SKM-1 (cell line): ENCODE results near the gene FAM24B.
"Not testable (repeated sequence)": the region's sequence is repeated elsewhere in the genome, so short reads cannot be mapped to it uniquely, and the experiment has no call there.

ENCODE experiments used
- DNase-seq: peaks from one replicate; lab custom pipeline; 2025; ENCODE audit not compliant: unreplicated experiment; lab: John Stamatoyannopoulos, UW

FAM24B gene, protein sequence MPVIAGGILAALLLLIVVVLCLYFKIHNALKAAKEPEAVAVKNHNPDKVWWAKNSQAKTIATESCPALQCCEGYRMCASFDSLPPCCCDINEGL

DNA sequence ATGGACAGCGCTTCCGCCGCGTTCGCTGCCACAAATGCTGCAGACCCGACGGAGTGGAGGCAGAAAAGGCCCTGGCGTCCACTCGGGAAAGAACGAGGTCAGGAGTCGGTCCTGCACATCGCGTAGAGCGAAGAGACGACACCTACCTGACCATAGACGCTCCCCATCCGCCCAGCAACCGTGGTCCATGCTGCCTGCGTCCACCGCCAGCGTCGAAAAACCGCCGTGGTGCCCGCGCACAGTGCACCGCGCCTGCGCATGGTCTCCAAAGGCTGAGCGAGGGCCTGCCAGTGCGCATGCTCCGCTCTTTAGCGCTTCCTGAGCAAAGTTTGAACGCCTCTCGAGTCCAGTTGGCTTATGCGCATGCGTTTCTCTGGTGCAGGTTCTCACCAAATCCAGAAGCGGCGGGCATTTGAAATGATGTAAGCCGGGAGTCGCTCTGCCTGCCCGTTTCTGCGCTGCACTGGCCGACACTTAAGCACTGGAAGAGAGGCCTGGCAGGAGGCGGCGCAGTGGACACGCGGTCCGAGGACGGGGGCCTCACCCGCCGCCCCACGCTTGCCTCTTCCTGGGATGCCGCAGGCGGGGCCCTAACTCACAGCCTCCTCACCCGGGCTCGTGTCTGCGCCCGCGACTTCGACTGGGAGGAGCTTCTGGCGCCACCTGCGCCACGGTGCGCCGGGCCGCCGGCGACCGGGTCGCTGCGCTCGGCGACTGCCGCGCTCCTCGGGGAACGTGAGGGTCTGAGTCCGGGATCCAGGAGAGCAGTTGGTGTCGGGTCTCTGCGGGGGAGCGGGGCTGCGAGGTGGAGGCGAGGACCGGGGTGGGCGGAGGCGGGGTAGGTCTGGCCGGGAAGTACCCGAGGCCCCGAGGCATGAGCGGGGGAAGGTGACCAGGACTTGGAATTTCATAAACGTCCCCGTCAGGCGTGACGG lies at the start of gene FAM24B:
TSS of gene FAM24B (minus strand) at position 243 of the 935 bp plus-strand sequence. CDS start 29,066 bp downstream, outside the sequence.
- peak; percentile 91 for DNase-seq

DNA sequence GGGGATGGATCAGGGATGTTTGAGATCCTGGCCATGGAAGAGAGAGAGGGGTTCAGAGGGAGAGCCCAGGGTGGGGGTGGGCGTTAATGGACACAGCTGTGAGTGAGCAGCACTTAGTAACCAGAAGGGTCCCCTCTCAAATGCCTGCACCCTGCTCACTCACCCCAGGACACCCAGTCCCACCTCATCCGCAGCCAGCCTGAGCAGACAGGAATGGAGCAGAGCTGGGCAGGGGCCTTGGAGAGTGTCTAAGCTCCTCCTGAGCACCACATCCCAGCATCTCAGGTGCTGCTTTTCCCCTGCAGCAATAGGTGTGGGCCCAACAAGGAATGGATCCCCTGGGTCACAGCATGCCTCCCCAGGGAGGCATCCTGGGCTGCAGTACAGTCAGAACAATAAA lies 36.3 kb upstream of the FAM24B start:
- DNase-seq: no peak

DNA sequence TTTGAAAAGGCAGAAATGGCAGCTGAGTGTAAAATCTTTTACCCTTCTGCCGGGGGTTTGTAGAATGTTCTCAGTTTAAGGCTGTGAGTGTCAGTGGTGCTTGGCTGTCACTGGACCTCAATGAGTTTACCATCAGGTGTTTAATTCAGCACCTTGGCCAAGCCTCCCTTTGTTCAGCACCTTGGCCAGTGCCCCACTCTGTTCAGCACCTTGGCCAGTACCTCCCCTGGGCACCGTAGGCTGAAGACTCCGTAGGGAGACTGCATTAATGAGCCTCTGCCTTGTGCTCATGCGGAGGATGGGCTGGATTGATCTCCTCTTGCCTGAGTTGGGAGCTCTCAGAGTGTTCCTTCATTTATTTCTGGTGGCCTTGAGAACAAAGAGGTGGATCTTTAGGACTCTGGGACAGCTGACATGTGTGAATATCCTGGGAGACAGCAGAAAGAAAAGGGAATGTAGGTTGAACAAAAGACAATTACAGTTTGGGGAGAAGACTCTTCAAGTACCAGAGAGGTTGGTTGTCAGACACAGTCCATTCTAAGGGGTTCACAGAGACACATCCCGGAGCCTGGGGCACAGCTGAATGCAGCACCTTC lies 32.6 kb upstream of the FAM24B start:
- DNase-seq: no peak

DNA sequence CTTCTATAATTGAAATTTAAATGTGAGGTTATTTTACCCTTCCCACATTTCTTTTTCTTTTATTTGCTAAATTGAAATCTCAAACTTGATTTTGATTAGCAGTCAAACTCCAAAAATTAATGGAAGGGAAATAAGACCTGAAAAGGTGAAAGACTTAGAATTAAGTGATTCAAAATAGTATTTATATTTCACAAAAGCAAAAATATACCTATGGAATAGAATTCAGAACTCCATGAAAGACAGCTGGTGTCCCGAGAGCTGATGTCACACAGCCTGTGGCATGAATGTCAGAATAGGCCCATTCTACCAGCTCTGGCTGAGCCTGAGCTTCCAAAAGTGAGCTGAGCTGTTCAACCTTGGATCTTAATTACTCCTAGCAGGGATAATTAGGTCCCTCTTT lies 30.9 kb upstream of the FAM24B start, which contains the start of gene FAM24A:
TSS of gene FAM24A (plus strand) at position 301 of the 400 bp plus-strand sequence. CDS start 1,025 bp downstream, outside the sequence.
- DNase-seq: no peak

DNA sequence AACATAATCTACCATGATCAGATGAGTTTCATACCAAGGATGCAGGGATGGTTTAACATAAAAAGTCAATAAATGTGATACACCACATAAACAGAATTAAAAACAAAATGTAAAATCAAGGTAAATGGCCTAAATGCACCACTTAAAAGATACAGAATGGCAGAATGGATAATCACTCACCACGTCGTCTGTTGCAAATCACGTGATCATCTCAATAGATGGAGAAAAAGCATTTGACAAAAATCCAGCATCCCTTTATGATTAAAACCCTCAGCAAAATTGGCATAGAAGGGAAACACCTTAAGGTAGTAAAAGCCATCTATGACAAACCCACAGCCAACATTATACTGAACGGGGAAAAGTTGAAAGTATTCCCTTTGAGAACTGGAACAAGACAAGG lies 24.5 kb upstream of the FAM24B start:
- DNase-seq: not testable (repeated sequence)

DNA sequence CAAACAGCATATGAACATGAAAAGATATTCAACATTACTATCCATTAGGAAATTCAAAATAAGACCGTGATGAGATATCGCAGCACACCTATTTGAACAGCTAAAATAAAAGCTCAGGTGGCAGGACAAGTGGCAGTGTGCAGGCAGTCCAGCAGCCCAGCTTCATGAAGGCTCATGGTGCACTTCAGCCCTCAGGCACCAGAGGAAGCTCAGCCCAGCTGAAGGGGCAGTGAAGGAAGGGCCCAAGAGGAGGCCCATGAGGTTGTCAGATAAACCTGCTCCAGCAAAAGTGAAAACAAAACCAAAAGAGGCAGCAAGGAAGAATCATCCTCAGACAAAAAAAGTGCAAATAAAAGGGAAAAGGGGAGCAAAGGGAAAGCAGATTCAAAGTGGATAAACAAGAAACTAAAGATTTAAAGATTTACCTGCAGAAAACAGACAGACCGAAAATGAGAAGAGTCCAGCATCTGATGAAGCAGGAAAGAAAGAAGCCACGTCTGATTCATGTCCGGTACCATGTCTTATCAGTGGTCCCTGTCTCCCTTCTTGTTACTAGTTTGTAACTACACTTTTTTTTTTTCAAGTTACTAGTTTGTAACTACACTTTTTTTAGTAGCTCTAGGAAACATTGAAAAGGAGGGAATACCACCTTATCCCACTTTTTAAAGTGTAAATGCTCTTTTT lies 15.0 kb upstream of the FAM24B start:
- DNase-seq: no peak

DNA sequence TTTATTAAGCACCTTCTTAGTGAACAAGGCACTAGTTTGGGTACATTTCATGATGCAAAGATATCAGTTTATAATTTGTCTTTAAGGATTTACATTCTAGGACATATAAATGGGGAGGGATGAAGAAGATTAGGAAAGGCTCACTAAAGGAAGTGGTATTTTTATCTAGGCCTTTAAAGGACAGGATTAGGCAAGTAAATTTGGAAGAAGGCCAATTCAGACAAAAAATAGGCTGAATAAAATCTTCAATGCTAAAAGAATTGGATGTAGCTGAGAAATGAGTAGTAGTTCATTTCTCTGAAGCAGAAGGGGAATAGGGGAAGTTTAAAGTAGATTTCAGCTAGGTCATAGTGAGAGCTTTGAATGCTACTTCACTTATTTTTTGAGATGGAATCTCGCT lies 4.8 kb upstream of the FAM24B start:
- no peak for DNase-seq

DNA sequence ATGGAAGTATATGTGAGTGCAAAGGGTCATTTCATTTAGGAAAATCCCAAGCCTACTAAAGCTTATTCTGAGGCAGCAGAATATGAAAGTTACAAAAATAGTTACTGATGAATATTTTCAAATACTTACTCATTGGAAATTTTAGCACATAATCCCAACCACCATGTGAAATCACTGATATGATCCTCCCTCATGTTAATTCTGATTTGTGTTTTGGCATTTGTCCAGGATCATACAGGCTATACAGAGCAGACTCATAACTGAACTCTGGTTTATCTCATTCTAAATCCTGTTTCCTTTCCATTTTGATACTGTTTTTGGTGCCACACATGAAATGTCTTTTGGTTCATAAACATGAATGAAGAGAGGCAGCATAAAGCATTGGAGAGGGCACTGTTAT lies 3.4 kb upstream of the FAM24B start:
- DNase-seq: no peak

DNA sequence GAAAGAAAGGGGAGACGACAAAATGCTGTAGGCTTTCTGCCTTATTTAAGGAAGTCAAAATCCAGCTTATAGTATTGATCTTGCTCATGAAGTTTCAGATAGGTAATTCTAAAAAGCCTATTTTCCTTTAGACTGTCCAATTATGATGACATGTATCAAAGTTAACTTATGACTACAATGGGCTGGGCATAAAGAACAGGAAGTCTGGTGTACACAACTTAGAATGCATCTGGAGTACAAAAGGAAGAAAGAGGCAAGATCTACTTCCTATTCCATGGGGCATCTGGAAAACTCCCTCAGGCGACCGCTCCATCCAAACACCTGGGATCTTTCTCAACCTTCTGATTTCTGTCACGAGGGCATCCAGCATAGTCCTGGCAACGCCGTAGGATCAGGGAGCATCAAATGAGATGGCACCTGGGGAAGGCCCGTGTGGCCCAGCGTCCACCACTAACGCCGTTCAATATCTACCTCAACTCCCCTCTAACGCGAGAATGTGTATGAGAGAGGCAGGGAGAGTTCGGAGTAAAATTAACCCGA lies 512 bp downstream of the FAM24B start:
- no peak for DNase-seq

DNA sequence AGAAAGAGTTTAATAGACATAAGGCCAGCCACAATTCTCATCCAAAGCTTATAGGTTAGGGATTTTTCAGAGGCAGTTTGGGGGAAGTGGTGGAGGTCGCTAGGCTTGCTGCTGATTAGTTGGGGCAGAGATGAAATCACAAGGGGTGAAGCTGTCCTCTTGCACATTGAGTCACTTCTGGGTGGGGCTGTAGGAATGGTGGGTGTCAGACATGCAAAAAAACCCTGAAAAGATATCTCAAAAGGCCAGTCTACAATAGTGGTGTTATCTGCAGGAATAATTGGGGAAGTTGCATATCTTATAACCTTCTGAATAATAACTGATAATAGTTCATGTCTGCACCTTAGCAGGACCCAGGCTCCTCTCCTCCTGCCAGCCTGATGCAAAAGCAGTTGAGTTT lies 2.1 kb downstream of the FAM24B start:
- DNase-seq: no peak

DNA sequence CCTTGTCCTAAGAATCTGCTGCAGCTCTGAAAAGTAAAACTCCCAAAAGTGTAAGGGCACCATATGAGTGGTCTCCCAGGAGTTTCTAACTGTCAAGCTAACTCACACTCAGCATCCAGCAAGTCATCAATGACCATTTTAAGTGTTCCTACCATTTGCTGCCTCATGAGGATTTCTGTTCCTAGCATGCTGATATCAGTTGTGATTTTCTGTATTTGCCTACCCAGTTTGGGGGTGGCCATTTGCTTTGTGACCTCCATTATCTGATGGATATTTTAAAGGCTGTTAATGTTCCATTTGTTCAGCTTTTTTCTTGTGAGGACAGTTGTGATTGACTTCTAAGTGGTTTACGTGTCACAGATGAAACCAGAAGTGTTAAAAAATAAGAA lies 2.9 kb downstream of the FAM24B start:
- no peak for DNase-seq

DNA sequence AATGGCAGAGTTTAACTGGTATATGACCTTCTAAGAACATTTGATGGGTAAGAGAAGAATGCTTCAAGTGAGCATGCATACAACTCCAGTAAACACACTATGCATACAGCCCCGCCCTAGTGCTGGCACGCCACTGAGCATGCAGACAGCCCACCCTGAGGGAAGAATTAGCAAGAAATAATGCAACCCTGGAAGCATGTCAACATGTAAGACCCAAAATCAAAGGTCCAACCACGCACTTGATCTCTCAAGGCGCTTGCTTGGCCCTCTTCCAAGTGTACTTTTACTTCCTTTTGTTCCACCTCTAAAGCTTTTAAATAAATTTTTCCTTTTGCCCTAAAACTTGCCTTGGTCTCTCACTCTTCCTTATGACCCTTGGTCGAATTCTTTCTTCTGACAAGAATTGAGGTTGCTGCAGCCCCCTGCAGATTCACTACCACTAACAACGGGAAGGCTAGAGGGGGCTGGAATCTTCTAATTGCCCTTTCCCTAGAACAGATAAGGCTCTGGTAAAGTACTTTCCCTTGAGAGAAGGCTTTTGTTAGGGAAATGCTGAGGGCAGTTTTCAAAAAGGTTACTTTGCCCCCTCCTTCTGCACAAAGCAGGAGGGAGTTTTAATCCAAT lies 3.4 kb downstream of the FAM24B start:
- DNase-seq: no peak

DNA sequence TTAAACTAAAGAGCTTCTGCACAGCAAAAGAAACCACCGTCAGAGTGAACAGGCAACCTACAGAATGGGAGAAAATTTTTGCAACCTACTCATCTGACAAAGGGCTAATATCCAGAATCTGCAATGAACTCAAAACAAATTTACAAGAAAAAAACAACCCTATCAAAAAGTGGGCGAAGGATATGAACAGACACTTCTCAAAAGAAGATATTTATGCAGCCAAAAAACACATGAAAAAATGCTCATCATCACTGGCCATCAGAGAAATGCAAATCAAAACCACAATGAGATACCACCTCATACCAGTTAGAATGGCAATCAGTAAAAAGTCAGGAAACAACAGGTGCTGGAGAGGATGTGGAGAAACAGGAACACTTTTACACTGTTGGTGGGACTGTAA lies 7.4 kb downstream of the FAM24B start:
- DNase-seq: not testable (repeated sequence)

DNA sequence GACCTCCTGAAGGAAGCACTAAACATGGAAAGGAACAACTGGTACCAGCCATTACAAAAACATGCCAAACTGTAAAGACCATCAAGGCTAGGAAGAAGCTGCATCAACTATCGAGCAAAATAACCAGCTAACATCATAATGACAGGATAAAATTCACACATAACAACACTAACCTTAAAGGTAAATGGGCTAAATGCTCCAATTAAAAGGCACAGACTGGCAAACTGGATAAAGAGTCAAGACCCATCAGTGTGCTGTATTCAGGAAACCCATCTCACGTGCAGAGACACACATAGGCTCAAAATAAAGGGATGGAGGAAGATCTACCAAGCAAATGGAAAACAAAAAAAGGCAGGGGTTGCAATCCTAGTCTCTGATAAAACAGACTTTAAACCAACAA lies 10.6 kb downstream of the FAM24B start:
- DNase-seq: not testable (repeated sequence)

DNA sequence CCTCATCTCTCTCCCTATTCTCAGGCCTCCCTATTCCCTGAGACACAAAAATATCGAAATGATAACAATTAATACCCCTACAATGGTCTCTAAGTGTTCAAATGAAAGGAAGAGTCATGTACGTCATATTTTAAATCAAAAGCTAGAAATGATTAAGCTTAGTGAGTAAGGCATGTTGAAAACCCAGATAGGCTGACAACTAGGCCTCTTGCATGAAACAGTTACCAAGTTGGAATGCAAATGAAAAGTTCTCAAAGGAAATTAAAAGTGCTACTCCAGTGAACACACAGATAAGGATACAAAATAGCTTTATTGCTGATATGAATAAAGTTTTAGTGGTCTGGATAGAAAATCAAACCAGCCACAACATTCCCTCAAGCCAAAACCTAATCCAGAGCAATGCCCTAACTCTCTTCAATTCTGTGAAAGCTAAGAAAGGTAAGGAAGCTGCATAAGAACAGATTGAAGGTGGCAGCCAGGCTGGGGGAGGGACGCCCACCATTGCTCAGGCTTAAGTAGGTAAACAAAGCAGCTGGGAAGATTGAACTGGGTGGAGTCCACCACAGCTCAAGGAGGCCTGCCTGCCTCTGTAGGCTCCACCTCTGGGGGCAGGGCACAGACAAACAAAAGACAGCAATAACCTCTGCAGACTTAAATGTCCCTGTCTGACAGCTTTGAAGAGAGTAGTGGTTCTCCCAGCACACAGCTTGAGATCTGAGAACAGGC lies 12.5 kb downstream of the FAM24B start:
- DNase-seq: not testable (repeated sequence)

DNA sequence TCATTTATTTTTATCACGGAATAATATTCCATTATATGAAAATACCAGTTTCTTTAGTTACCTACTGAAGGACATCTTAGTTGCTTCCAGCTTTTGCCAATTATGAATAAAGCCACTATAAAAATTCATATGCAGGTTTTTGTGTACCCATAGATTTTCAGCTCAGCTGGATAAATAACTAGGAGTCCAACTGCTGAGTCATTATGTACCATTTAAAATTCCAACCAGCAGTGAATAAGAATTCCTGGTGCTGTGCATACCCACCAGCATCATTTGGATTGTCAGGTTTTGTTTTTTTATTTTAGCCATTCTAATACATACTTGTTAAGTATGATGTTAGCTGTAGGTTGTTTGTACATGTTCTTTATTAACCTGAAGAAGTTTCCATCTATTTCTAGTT lies 14.5 kb downstream of the FAM24B start:
- DNase-seq: no peak

DNA sequence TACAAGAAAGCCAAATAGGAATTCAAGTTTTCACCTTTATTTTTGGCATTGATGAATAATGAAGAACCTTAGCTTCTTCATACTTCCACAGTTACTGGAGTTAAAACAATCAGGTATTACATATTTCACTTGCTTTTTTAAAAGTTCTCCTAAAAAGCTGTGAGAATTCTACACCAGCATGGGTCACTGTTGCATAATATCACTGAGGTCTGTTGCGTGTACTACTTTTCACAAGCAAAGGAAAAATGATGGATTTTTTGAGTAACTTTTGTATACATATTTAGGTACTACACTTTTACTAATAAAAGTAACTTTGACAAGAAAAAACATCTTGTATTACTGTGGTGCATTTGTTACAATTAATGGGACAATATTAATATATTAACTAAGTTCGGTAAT lies 15.2 kb downstream of the FAM24B start:
- no peak for DNase-seq

DNA sequence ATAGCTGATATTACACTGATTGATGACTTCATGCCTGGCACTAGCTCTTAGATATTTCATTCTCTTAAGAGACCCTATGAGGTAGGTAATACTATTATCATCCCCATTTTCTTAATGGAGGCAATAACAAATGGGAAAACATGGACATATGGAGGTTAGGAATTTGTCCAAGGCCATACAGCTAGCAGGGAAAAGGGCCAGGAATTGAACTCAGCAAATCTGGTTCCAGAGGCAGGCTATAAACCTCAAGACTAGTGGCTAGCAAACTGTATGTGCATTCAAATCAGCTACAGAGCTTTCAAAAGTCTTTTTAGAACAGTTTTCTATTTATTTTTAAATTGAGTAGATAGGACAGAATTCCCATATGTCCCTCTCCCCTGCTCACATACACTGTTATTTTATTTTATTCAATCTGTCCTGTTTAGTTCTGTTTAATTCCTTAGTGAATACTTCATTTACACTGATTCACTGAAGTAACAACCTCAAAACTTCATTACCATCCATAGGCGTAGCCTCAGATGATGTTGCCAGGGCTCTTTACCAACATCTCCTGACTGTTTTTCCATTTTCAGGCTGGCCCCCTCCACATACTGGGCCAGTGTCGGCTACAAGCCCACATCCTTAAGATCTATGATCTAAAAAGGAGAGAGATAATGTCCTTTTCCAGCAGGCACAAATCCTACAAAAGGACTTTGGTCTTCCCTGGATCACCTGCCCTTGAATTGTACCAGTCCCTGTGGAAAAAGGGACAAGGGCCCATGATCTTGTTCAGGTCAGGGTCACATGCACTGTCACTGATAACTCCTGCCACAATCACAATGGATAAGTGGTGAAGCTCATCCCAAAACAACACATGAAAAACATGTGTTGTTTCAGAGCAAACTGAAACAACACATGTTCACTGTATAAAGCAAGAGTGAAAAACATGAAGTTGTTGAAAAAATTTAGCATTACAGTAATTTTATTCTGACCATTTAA lies 15.9 kb downstream of the FAM24B start:
- no peak for DNase-seq

DNA sequence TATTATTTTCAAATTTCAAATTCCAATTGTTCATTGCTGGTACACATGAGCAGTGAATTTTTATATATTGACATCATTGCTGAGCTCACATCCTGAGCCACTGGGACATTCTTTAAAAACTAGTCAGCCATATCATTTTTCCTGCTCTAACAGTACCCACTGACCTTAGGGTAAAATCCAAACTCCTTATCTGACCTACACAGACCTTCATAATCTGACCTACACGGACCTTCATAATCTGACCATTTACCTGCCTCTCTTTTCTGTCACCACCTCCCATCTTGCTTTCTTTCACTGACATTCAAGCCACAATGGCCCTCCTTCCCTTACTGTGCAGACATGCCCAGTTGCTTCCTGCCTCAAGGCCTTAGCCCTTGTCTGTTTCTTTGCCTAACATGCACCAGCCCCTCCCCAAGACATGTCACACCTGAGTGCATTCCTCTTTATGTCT lies 17.6 kb downstream of the FAM24B start:
- DNase-seq: no peak
